HEK293T (cell line): ENCODE results near the gene TUBB1.

ENCODE experiments used
- BHLHE40 ChIP-seq: fragments of 450-650 bp; IDR thresholded peaks from 2 replicates; pipeline ENCODE4 v1.6.1; 2016; ENCODE audit warnings: mild to moderate bottlenecking, moderate library complexity, borderline replicate concordance
- FOXA1 ChIP-seq: fragments of 450-650 bp; IDR thresholded peaks from 2 replicates; pipeline ENCODE4 v1.6.1; 2016; ENCODE audit warnings: mild to moderate bottlenecking
- FOXK2 ChIP-seq: fragments of 450-650 bp; IDR thresholded peaks from 2 replicates; pipeline ENCODE4 v1.6.1; 2016; ENCODE audit warnings: mild to moderate bottlenecking
- FOXM1 ChIP-seq: fragments of 450-650 bp; IDR thresholded peaks from 2 replicates; pipeline ENCODE4 v1.6.1; 2017; ENCODE audit warnings: mild to moderate bottlenecking, borderline replicate concordance
- HDGF ChIP-seq: fragments of 450-650 bp; IDR thresholded peaks from 2 replicates; pipeline ENCODE4 v1.6.1; 2017; ENCODE audit warnings: antibody characterized with exemption, borderline replicate concordance
- PKNOX1 ChIP-seq: fragments of 450-650 bp; IDR thresholded peaks from 2 replicates; pipeline ENCODE4 v1.6.1; 2016
- SP1 ChIP-seq: fragments of 450-650 bp; IDR thresholded peaks from 2 replicates; pipeline ENCODE4 v1.6.1; 2017
- SUZ12 ChIP-seq: fragments of 450-650 bp; IDR thresholded peaks from 2 replicates; pipeline ENCODE4 v1.6.1; 2016; ENCODE audit warnings: mild to moderate bottlenecking

- TF ChIP-seq PKNOX1 (no peak), SP1 (no peak), SUZ12 (no peak), BHLHE40 (no peak), FOXA1 (no peak), FOXK2 (no peak), FOXM1 (no peak), HDGF (no peak)
These were observed at the start of gene TUBB1 for GRCh38 chr20:59019217-59019616.
